Large intestine (tissue), 3 donors: ENCODE results near the gene AASDH. TPM values are rescaled to one million over a fixed set of nuclear protein-coding genes. Genes with fewer than 3 reads are reported as not detected.

Experiments used
- DNase-seq, 2 donors: peaks; one replicate each; pipeline versions ENCODE4 v3.0.0 to v3.0.0-alpha.2; 2013
- H3K27ac ChIP-seq: one replicate; pipeline ENCODE4 v1.5.1; 2013; ENCODE audit warnings: low read length
- H3K27me3 ChIP-seq: 2 replicates; pipeline ENCODE4 v1.6.1; 2013; ENCODE audit warnings: low read length; ENCODE audit not compliant: control insufficient read depth, insufficient read depth
- H3K36me3 ChIP-seq: 2 replicates; pipeline ENCODE4 v1.6.1; 2013; ENCODE audit warnings: low read length; ENCODE audit not compliant: control insufficient read depth, insufficient read depth
- H3K4me1 ChIP-seq: one replicate; pipeline ENCODE4 v1.6.1; 2013; ENCODE audit warnings: low read length; ENCODE audit not compliant: control insufficient read depth, insufficient read depth
- H3K4me3 ChIP-seq: one replicate; pipeline ENCODE4 v1.5.1; 2013; ENCODE audit warnings: low read length
- H3K9me3 ChIP-seq: one replicate; pipeline ENCODE4 v1.6.1; 2013; ENCODE audit warnings: mild to moderate bottlenecking, low read depth, low read length, moderate library complexity; ENCODE audit not compliant: control insufficient read depth
- WGBS: methylation state at CpG from one replicate; pipeline ENCODE4 v1.1.5; 2013; ENCODE audit warnings: low lambda C conversion rate; ENCODE audit not compliant: insufficient coverage; 5-methylcytosine and 5-hydroxymethylcytosine counted together
- polyA plus RNA-seq: library from polyadenylated mRNA; unstranded; fragments of 120-200 nt; gene quantifications from one replicate; pipeline ENCODE4 v1.2.1, GENCODE V29; 2013

The AASDH gene
- polyA plus RNA-seq, 1 donor = 12.6 TPM

DNA sequence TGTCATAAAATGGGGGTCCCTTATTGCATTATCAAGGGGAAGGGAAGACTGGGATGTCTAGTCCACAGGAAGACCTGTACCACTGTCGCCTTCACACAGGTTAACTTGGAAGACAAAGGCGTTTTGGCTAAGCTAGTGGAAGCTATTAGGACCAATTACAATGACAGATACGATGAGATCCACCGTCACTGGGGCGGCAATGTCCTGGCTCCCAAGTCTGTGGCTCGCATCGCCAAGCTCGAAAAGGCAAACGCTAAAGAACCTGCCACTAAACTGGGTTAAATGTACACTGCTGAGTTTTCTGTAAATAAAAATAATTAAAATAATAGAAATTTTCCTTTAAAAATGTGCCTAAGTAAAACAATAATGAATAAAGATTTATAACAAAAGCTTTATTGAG is 30.6 kb downstream of the AASDH start:
- Histone ChIP-seq H3K4me3 (no peak overlapping the region), H3K36me3 (peaks cover 33% of the 10 kb centered on the region), H3K9me3 (no peaks in the 10 kb centered on the region), H3K27ac (no peak overlapping the region), H3K4me1 (no peaks in the 10 kb centered on the region), H3K27me3 (no peaks in the 10 kb centered on the region)
- WGBS = 96% methylated on average over 4 of the region's 9 CpGs
- no peak for DNase-seq

DNA sequence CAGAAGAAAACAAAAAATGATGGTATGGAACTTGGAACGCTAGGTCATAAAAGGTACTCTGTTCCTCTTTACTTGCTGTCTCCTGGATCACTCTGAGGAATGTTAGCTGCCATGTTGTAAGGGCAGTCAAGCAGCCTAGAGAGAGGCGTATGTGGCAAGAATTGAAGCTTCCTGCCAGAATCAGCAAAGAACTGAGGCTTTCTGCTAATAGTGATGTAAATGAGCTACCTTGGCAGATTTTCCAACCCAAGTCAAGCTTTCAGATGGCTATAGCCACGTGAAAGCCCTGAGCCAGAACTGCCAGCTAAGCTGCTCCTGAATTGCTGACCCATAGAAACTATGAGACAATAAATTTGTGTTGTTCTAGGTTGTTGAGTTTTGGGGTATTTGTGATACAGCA is 38.7 kb downstream of the AASDH start:
- no peak for DNase-seq
- Histone ChIP-seq H3K4me3 (no peak overlapping the region), H3K9me3 (no peaks in the 10 kb centered on the region), H3K36me3 (peaks cover 29% of the 10 kb centered on the region), H3K4me1 (no peaks in the 10 kb centered on the region), H3K27ac (no peak overlapping the region), H3K27me3 (no peaks in the 10 kb centered on the region)
- WGBS = no CpG with 5 or more reads among the region's 3 CpGs

DNA sequence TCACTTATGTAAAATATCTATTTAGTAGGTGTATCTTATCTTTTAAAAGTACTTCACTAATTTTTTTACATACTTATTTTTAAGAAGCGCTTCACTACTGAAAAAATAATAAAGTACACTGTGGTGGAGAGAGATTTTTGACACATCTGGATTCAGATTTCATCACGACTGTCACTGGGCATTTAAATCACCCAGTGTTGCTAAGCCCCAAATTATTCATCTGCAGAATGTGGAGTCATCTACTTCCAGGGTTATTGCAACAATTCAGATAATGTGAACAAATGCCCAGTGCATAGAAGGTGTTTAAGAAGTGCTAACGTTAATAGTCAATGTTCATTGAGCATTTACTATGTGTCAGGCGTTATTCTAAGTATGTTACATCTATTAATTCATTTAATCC is 41.8 kb downstream of the AASDH start:
- H3K9me3 ChIP-seq = no peaks in the 10 kb centered on the region

DNA sequence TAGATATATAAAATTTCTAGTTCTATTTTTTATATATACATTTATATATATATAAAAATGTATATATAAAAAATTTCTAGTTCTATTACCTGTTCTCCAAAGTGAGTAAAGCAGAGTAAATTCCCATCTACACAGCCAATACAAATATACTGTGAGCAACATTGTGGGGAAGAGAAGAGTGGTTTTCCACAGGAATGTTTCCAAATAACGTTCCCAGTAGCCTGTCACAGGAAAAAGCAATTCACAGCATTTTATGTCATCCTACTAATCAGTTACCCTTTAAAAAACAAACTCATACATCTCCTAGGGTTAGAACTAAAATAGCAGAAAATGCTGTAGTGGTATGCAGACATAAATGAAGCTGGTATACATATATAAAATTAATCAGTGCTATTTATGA is 44.5 kb downstream of the AASDH start:
- Histone ChIP-seq H3K9me3 (no peaks in the 10 kb centered on the region), H3K27ac (no peak overlapping the region), H3K4me3 (no peak overlapping the region), H3K27me3 (no peaks in the 10 kb centered on the region), H3K4me1 (no peaks in the 10 kb centered on the region), H3K36me3 (peaks cover 9% of the 10 kb centered on the region)
- WGBS = no CpG with 5 or more reads among the region's 1 CpG
- DNase-seq = no peak

More for the DNA sequence above, 41.8 kb downstream of the AASDH start:
- no peak overlapping the region for H3K27ac ChIP-seq
- no peak for DNase-seq
- no peaks in the 10 kb centered on the region for H3K27me3 ChIP-seq
- H3K4me3 ChIP-seq = no peak overlapping the region
- peaks cover 17% of the 10 kb centered on the region for H3K36me3 ChIP-seq
- 100% methylated on average over 1 of the region's 4 CpGs for WGBS
- no peaks in the 10 kb centered on the region for H3K4me1 ChIP-seq

DNA sequence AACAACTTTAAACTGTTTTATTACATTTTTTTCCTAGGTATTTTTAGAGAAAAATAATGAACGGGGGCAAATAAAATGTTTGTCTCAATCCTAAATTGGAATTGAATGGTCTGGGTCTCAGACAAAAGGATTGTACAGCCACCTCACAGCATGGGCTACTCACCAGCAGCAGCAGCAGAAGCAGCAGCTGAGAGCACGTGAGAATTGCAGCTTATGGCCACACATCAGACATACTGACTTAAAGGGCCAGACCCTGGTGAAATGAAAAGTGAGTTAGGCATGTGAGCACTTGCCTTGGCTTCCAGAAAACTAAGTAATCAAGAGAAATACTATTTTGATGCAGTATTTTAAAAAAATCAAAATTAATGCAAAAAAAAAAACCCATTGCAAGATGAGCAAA is 56.6 kb downstream of the AASDH start:
- WGBS = 86% methylated on average over 1 of the region's 2 CpGs
- no peak for DNase-seq

DNA sequence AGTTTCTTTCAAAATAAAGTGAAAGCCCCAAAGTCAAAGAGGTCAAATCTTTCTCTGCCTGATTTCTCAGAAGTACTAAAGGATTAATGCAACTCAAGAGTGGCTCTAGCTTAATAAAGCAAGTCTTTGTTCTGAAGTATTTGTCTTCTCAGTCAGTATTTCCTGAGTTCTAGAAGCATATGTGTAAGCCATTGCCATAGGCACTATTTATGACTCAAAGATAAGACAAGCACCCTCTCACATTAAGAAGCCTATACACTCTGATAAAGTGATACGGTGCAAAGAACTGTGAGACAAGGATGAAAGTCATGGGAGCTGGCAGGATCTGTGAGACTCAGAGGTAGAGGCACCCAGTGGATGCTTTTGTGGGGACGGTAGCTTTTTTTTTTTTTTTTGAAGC is 60.9 kb downstream of the AASDH start:
- DNase-seq = no peak
- Histone ChIP-seq H3K4me3 (no peak overlapping the region), H3K4me1 (no peaks in the 10 kb centered on the region), H3K27ac (no peak overlapping the region), H3K9me3 (no peaks in the 10 kb centered on the region), H3K27me3 (no peaks in the 10 kb centered on the region), H3K36me3 (peaks cover 57% of the 10 kb centered on the region)
- no CpG with 5 or more reads among the region's 2 CpGs for WGBS

More for the DNA sequence above, 56.6 kb downstream of the AASDH start:
- H3K4me1 ChIP-seq = no peaks in the 10 kb centered on the region
- H3K27ac ChIP-seq = no peak overlapping the region
- no peaks in the 10 kb centered on the region for H3K27me3 ChIP-seq
- no peaks in the 10 kb centered on the region for H3K9me3 ChIP-seq
- peaks cover 32% of the 10 kb centered on the region for H3K36me3 ChIP-seq
- no peak overlapping the region for H3K4me3 ChIP-seq

DNA sequence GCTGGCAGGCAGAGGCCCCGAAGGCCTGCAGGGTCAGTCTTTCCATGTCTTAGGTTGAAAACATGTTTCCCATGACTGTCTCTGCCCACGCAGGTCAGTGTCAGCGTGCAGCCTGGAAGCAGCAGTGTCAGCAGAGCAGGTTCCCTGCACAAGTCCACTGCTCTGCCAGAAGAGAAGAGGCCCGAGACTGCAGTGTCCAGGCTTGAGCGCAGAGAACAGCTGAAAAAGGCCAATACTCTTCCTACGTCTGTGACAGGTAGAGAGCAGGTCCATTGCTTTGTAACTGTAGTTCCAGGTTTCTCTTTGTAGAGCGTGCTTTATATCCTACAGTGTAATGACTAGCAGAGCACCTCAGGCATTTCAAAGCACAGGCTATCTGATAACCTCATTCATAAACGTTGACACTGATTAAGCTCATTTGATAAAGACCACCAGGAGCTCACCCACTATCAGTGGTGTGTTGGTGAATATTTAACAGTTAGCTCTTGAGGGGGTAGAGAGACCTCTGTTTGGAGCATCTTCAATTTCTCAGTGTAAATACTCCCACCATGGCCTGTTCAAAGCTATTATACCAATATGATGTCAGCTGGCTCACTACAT is 63.2 kb downstream of the AASDH start:
- no peaks in the 10 kb centered on the region for H3K9me3 ChIP-seq
- peaks cover 61% of the 10 kb centered on the region for H3K36me3 ChIP-seq
- no peaks in the 10 kb centered on the region for H3K4me1 ChIP-seq
- DNase-seq = no peak
- no peak overlapping the region for H3K27ac ChIP-seq
- no peak overlapping the region for H3K4me3 ChIP-seq
- no CpG with 5 or more reads among the region's 8 CpGs for WGBS
- no peaks in the 10 kb centered on the region for H3K27me3 ChIP-seq

DNA sequence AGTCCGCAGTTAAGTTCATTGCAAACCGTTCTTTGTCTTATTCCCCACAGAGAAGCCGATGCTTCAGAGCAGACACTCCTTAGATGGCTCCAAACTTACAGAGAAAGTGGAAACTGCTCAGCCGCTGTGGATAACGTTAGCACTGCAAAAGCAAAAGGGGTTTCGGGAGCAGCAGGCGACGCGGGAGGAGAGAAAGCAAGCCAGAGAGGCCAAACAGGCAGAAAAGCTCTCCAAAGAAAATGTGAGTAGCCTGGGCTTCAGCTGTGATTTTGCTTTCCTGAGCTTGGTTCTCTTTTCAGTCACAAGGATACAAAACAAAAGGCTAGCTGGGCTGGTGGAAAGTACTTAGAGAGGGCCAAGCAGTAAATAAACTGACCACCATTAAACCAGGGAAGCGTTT is 64.0 kb downstream of the AASDH start:
- no peak for DNase-seq
- H3K36me3 ChIP-seq = peaks cover 56% of the 10 kb centered on the region
- no peaks in the 10 kb centered on the region for H3K9me3 ChIP-seq
- H3K27me3 ChIP-seq = no peaks in the 10 kb centered on the region
- WGBS = no CpG with 5 or more reads among the region's 10 CpGs
- H3K27ac ChIP-seq = no peak overlapping the region
- no peaks in the 10 kb centered on the region for H3K4me1 ChIP-seq
- no peak overlapping the region for H3K4me3 ChIP-seq

DNA sequence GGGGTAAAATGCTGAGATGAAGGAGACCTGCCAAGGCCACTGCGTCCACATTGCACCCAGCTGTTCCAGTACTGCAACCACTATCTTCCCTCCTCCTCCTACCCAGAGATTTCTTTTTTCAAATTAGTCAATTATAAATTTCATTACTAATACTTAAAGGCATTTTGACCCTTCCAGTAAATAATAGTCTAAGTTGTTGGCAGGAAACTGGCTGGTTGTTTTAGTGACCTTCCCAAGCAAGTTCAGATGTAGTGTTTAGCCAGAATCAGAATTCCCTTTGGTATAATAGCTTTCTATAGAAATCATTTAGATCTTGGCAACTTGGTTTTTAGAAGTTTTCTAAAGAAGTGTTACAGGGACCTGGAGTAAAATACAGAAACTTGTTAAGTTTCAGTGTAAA is 66.0 kb downstream of the AASDH start:
- H3K27ac ChIP-seq = no peak overlapping the region
- no peaks in the 10 kb centered on the region for H3K27me3 ChIP-seq
- H3K4me1 ChIP-seq = no peaks in the 10 kb centered on the region
- H3K4me3 ChIP-seq = no peak overlapping the region
- WGBS = no CpG with 5 or more reads among the region's 1 CpG
- no peaks in the 10 kb centered on the region for H3K9me3 ChIP-seq
- H3K36me3 ChIP-seq = peaks cover 60% of the 10 kb centered on the region
- DNase-seq = no peak

DNA sequence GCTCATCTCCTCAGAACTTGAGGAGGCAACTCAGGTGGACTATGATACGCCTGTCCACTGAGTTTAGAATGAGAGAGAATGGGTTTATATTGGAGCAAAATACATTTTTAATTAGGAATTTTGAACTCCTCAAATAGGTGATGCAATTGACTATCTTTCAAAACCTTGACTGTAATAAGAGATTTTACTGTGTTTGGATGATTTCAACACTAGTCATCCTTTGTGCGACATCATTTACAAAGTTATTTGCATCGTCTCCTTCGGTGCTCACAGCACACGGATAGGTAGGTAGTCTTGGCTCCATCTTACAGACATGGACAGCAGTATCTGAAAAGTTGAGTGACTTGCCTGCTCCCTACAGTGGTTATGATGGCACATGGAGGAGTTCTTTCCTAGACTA is 67.0 kb downstream of the AASDH start:
- WGBS = no CpG with 5 or more reads among the region's 5 CpGs
- H3K36me3 ChIP-seq = peaks cover 67% of the 10 kb centered on the region

DNA sequence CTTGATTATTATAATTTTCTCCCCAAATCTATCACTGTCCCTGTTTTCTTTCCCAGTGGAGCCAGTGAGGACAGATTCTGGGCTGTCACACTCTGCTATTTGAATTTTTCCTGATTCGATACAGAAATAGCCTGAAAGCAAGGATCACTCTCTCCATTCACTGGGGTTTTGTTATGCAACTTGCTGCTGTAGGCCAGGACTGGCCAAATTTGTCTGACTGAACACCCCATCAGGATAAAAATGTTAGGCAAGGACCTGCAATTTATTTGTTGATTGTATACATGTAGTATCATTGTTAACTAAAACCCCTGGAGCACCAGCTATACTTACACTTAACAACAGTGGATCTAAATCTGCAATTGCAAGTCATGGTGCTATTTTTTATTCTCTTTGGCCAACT is 68.7 kb downstream of the AASDH start:
- WGBS = no CpG with 5 or more reads among the region's 1 CpG
- Histone ChIP-seq H3K36me3 (peaks cover 73% of the 10 kb centered on the region), H3K27me3 (no peaks in the 10 kb centered on the region), H3K4me3 (no peak overlapping the region), H3K27ac (no peak overlapping the region), H3K4me1 (no peaks in the 10 kb centered on the region), H3K9me3 (peaks cover 17% of the 10 kb centered on the region)
- DNase-seq = no peak

More for the DNA sequence above, 67.0 kb downstream of the AASDH start:
- peaks cover 2% of the 10 kb centered on the region for H3K9me3 ChIP-seq
- DNase-seq = no peak
- H3K4me1 ChIP-seq = no peaks in the 10 kb centered on the region
- no peak overlapping the region for H3K4me3 ChIP-seq
- no peaks in the 10 kb centered on the region for H3K27me3 ChIP-seq
- no peak overlapping the region for H3K27ac ChIP-seq
